MCF 10A (cell line): Measurements from ENCODE around the gene STOML1. TPM values are rescaled to one million over a fixed set of nuclear protein-coding genes. Genes with fewer than 3 reads are reported as not detected.

ENCODE experiments used
- Bru-seq: library from RNA; stranded (reverse); fragments of 400-500 nt; gene quantifications from one replicate; lab custom pipeline; 2021; lab: Mats Ljungman, UMichigan
- BruChase-seq, 2 experiments: library from RNA; stranded (reverse); fragments of 400-500 nt; gene quantifications; one replicate each; lab custom pipeline; 2021; lab: Mats Ljungman, UMichigan
- BruUV-seq: library from RNA; stranded (reverse); fragments of 400-500 nt; replicated peaks from 2 replicates; lab custom pipeline; 2021; lab: Mats Ljungman, UMichigan
- CTCF ChIA-PET: fragments of 300-600 bp; sonication (Branson Sonifier 250); formaldehyde crosslinking; extraction: SDS; loops from one replicate; lab custom pipeline; 2021; ENCODE audit warnings: antibody characterized with exemption, inconsistent platforms; lab: Yijun Ruan, JAX
- POLR2A ChIA-PET: fragments of 300-600, 350-650 bp; sonication (Branson Sonifier 250); formaldehyde crosslinking; extraction: SDS; loops from one replicate; lab custom pipeline; 2020; ENCODE audit warnings: antibody characterized with exemption, inconsistent platforms; lab: Yijun Ruan, JAX
- DNase-seq: peaks from one replicate; pipeline ENCODE4 v3.0.0-alpha.2; 2018; ENCODE audit not compliant: unreplicated experiment
- H3K27ac Mint-ChIP-seq: one replicate; pipeline ENCODE4 v1.8.0; 2022; ENCODE audit warnings: mild to moderate bottlenecking, low read depth, mixed read lengths; ENCODE audit not compliant: unreplicated experiment
- H3K27me3 Mint-ChIP-seq: one replicate; pipeline ENCODE4 v1.8.0; 2022; ENCODE audit warnings: mixed read lengths; ENCODE audit not compliant: insufficient read depth, unreplicated experiment
- H3K36me3 Mint-ChIP-seq: one replicate; pipeline ENCODE4 v1.8.0; 2022; ENCODE audit warnings: mild to moderate bottlenecking, moderate library complexity, mixed read lengths; ENCODE audit not compliant: insufficient read depth, unreplicated experiment
- H3K4me1 Mint-ChIP-seq: one replicate; pipeline ENCODE4 v1.8.0; 2022; ENCODE audit warnings: mixed read lengths; ENCODE audit not compliant: insufficient read depth, unreplicated experiment
- H3K4me3 Mint-ChIP-seq: one replicate; pipeline ENCODE4 v1.8.0; 2022; ENCODE audit warnings: mild to moderate bottlenecking, moderate library complexity, mixed read lengths; ENCODE audit not compliant: unreplicated experiment
- H3K9me3 Mint-ChIP-seq: one replicate; pipeline ENCODE4 v1.8.0; 2022; ENCODE audit warnings: mixed read lengths; ENCODE audit not compliant: unreplicated experiment
- CTCF ChIP-seq: fragments of 200-600 bp; IDR thresholded peaks from one replicate; pipeline ENCODE4 v1.8.0; 2022; ENCODE audit warnings: antibody characterized with exemption, mild to moderate bottlenecking; ENCODE audit not compliant: unreplicated experiment
- intact Hi-C: fragments of 100-400 bp; cut with micrococcal nuclease; formaldehyde crosslinking; loops from 2 replicates; pipeline ENCODE4 v1.14.1; 2022
- long read RNA-seq: library from polyadenylated mRNA; stranded (forward); transcript quantifications from one replicate; pipeline ENCODE4 v2.0.0, GENCODE V29; 2022
- total RNA-seq: library from RNA; stranded (reverse); gene quantifications from 2 replicates; pipeline ENCODE4 v1.2.3, GENCODE V29; 2022

Gene STOML1, protein sequence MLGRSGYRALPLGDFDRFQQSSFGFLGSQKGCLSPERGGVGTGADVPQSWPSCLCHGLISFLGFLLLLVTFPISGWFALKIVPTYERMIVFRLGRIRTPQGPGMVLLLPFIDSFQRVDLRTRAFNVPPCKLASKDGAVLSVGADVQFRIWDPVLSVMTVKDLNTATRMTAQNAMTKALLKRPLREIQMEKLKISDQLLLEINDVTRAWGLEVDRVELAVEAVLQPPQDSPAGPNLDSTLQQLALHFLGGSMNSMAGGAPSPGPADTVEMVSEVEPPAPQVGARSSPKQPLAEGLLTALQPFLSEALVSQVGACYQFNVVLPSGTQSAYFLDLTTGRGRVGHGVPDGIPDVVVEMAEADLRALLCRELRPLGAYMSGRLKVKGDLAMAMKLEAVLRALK
- total RNA-seq, result 12.0 and 17.6 TPM in 2 replicates
- Bru-seq, nascent RNA, result percentile 39 among the genes with signal in this experiment
- percentile 50 among the genes with signal in this experiment for BruChase-seq, experiment 1, labeled RNA remaining after a 6-hour chase
- BruChase-seq, experiment 2, labeled RNA remaining after a 2-hour chase, result percentile 44 among the genes with signal in this experiment
- long read RNA-seq, full-length matches to known transcripts, result 9 of 18 reads
- long read RNA-seq, partial matches to known transcripts, result 2 of 18 reads
- long read RNA-seq, other reads (novel, unspliced or antisense), result 7 of 18 reads

GRCh38 chr15:73991726-73992593, at the start of gene STOML1:
Gene STOML1 (minus strand): TSS chr15:73992295. CDS start chr15:73992223, 72 bp downstream.
- H3K27ac Mint-ChIP-seq, result peak within 1 kb of the TSS; percentile 78

GRCh38 chr15:74041311-74041756, 49.2 kb upstream of the STOML1 start:
- H3K9me3 Mint-ChIP-seq, result no peaks in the 10 kb centered on the region
- H3K4me1 Mint-ChIP-seq, result peaks cover 19% of the 10 kb centered on the region
- no peak overlapping the region for H3K4me3 Mint-ChIP-seq
- ChIA-PET POLR2A (interaction anchor here (0.8 to 1.2 kb wide), 2 partner anchors 9 to 30 kb away, joined by 4 read pairs; no protein-coding TSS in a partner anchor), CTCF (interaction anchor here (1.0 to 8.8 kb wide), 2 partner anchors 67 to 77 kb away, joined by 4 to 102 read pairs; no protein-coding TSS in a partner anchor)
- no peak for DNase-seq
- H3K27me3 Mint-ChIP-seq, result no peaks in the 10 kb centered on the region
- H3K36me3 Mint-ChIP-seq, result peaks cover 20% of the 10 kb centered on the region
- intact Hi-C loops, result no loop called here
- no peak overlapping the region for H3K27ac Mint-ChIP-seq
- TF ChIP-seq CTCF, result no peak
- BruUV-seq, result no TSS peak

More at GRCh38 chr15:73991726-73992593, at the start of gene STOML1:
- POLR2A ChIA-PET, result interaction anchor here (0.7 to 6.5 kb wide), 6 partner anchors 7 to 545 kb away, joined by 3 to 141 read pairs (median 4); no protein-coding TSS in a partner anchor
- no peaks in the 10 kb centered on the region for H3K27me3 Mint-ChIP-seq
- no peaks in the 10 kb centered on the region for H3K9me3 Mint-ChIP-seq
- H3K36me3 Mint-ChIP-seq, result peaks cover 9% of the 10 kb centered on the region
- peaks cover 52% of the 10 kb centered on the region for H3K4me1 Mint-ChIP-seq
- CTCF ChIA-PET, result interaction anchor here (0.6 to 2.3 kb wide), 12 partner anchors 9 to 1546 kb away, joined by 3 to 10 read pairs (median 4); no protein-coding TSS in a partner anchor
- BruUV-seq, result no TSS peak
- intact Hi-C loops, result no loop called here
- DNase-seq, result peak; percentile 91
- TF ChIP-seq CTCF, result peak; percentile 95
- peak within 1 kb of the TSS; percentile 76 for H3K4me3 Mint-ChIP-seq

GRCh38 chr15:74040109-74040850, 48.2 kb upstream of the STOML1 start:
- peak; percentile 81 for DNase-seq
- intact Hi-C loops, result no loop called here
- Mint-ChIP-seq H3K4me3 (no peak overlapping the region), H3K36me3 (peaks cover 31% of the 10 kb centered on the region), H3K4me1 (peaks cover 19% of the 10 kb centered on the region), H3K9me3 (no peaks in the 10 kb centered on the region), H3K27me3 (no peaks in the 10 kb centered on the region), H3K27ac (no peak overlapping the region)
- no peak for TF ChIP-seq CTCF
- BruUV-seq, result no TSS peak
- CTCF ChIA-PET, result interaction anchor here (0.6 to 8.8 kb wide), 5 partner anchors 8 to 614 kb away, joined by 3 to 102 read pairs (median 4); no protein-coding TSS in a partner anchor
- POLR2A ChIA-PET, result interaction anchor here (0.6 to 1.2 kb wide), 7 partner anchors 8 to 978 kb away, joined by 3 to 4 read pairs (median 3); partner anchors contain the start of gene PML
